Lung microvascular endothelial cell (primary cell): ENCODE data around the gene MAMDC2. TPM values are rescaled to one million over a fixed set of nuclear protein-coding genes. Genes with fewer than 3 reads are reported as not detected.

ENCODE experiments used
- DNase-seq, 2 donors: peaks; one replicate each; pipeline versions ENCODE4 v3.0.0 to v3.0.0-alpha.2; 2010; ENCODE audit warnings: low read depth in 2 of 2
- total RNA-seq: library from RNA; depleted of rRNA; stranded (reverse); fragments of >200 nt; gene quantifications from 2 replicates; pipeline ENCODE4 v1.2.1, GENCODE V29; 2014

Gene MAMDC2
- total RNA-seq, 1 donor from 2014 or later: 0.79 TPM

- DNase-seq: peak; percentile 95
Measured at GRCh38 chr9:70258692-70259511, 215.3 kb downstream of the MAMDC2 start, which contains the start of gene SMC5. SMC5 (plus strand) TSS chr9:70258978; CDS start chr9:70259079, 101 bp downstream.

GRCh38 chr9:70259512-70259802 is 215.8 kb downstream of the MAMDC2 start:
- DNase-seq: no peak

GRCh38 chr9:70260007-70260443 is 216.4 kb downstream of the MAMDC2 start:
- DNase-seq: no peak

GRCh38 chr9:70260606-70261005 is 217.0 kb downstream of the MAMDC2 start:
- DNase-seq: no peak

GRCh38 chr9:70261131-70261870 is 217.7 kb downstream of the MAMDC2 start:
- DNase-seq: no peak

- no peak for DNase-seq
Measured at GRCh38 chr9:70262366-70262765, 218.7 kb downstream of the MAMDC2 start.

GRCh38 chr9:70262948-70263347 is 219.3 kb downstream of the MAMDC2 start:
- DNase-seq: peak in 1 of 2 donors; percentile 86

GRCh38 chr9:70263421-70263820 is 219.8 kb downstream of the MAMDC2 start:
- peak; percentile 15 to 39 for DNase-seq

Other genes with a start within 250 kb of the MAMDC2 start
- not detected in 2 replicates for gene CFAP95, start 223.0 kb upstream of the MAMDC2 start, total RNA-seq
- gene SMC5, start 215.1 kb downstream of the MAMDC2 start, total RNA-seq: 12.2 and 14.7 TPM in 2 replicates